ENCODE results near the gene CORO1C.

The CORO1C gene

DNA sequence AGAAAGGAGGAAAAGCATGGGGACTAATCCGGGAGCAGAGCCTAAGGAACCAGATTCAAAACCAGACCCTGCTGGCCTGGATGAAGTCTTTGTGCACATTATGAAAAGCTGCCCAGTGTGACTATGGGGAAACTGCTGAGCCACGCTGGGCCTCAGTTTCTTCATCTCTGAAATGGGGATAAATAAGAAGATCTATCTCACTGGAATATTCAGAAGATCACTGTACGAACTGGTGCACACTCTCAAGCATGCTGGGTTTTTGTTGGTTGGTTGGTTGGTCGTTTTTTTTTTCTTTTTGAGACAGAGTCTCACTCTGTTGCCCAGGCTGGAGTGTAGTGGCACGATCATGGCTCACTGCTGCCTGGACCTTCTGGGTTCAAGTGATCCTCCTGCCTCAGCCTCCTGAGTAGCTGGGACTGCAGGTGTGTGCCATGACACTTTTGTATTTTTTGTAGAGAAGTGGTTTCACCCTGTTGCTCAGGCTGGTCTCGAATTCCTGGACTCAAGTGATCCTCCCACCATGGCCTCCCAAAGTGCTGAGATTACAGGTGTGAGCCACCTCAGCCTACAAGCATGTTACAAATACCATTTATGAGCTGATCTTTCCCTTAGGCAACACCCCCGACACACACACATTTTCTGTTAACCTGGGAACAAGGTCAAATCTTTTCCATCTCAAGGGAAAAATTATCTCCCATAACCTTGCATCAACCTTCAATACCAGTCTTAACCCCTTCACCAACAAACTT is 33.4 kb upstream of the CORO1C start:
- TF ChIP-seq, protein P1, sequence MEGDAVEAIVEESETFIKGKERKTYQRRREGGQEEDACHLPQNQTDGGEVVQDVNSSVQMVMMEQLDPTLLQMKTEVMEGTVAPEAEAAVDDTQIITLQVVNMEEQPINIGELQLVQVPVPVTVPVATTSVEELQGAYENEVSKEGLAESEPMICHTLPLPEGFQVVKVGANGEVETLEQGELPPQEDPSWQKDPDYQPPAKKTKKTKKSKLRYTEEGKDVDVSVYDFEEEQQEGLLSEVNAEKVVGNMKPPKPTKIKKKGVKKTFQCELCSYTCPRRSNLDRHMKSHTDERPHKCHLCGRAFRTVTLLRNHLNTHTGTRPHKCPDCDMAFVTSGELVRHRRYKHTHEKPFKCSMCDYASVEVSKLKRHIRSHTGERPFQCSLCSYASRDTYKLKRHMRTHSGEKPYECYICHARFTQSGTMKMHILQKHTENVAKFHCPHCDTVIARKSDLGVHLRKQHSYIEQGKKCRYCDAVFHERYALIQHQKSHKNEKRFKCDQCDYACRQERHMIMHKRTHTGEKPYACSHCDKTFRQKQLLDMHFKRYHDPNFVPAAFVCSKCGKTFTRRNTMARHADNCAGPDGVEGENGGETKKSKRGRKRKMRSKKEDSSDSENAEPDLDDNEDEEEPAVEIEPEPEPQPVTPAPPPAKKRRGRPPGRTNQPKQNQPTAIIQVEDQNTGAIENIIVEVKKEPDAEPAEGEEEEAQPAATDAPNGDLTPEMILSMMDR (IDR thresholded peaks at IDR 0.05; ENCODE audit: borderline replicate concordance, extremely low read depth, low read length, poor library complexity, severe bottlenecking) = no peak
- no peak for TF ChIP-seq EZH2 (IDR thresholded peaks at IDR 0.05; ENCODE audit: borderline replicate concordance, low read depth, low read length, severe bottlenecking)
- Histone ChIP-seq H3K9me3 (ENCODE audit: insufficient read depth, low read length, severe bottlenecking) (no peaks in the 10 kb centered on the region), H3K36me3 (ENCODE audit: insufficient read depth, low read length) (no peaks in the 10 kb centered on the region), H3K9ac (ENCODE audit: low read depth, low read length) (no peak overlapping the region), H3K79me2 (ENCODE audit: insufficient read depth, low read length) (no peaks in the 10 kb centered on the region), H3K4me3 (ENCODE audit: low read depth in 1 of 2, low read length in 2 of 2) (no peak overlapping the region), H2AFZ (ENCODE audit: low read depth, low read length) (no peak overlapping the region), H3K4me1 (ENCODE audit: insufficient read depth, low read length) (no peaks in the 10 kb centered on the region), H3K27ac (ENCODE audit: low read length) (no peak overlapping the region), H3K4me2 (ENCODE audit: insufficient read depth, low read length) (no peak overlapping the region), H3K27me3 (ENCODE audit: insufficient read depth, low read length, poor library complexity) (no peaks in the 10 kb centered on the region), H4K20me1 (ENCODE audit: insufficient read depth, low read length) (no peaks in the 10 kb centered on the region)
- ATAC-seq (ENCODE audit: insufficient read depth, low read depth) (no peak), DNase-seq (no peak)

DNA sequence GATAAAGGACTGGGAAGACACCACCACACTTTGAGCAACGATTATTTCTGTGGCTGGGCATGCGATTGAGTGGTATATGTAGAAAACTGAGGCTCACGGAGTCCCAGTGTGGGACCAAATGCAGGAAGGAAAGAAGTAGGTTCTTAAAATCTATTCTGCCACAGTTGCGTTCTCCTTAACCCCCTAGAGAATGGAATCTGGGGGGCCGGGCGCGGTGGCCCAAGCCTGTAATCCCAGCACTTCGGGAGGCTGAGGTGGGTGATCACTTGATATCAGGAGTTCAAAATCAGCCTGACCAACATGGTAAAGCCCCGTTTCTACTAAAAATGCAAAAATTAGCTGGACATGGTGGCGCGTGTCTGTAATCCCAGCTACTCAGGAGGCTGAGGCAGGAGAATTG is 29.9 kb upstream of the CORO1C start:
- ATAC-seq (ENCODE audit: insufficient read depth, low read depth) (no peak), DNase-seq (no peak)
- no peaks in the 10 kb centered on the region for H3K27me3 ChIP-seq (ENCODE audit: insufficient read depth, low read length, poor library complexity)
- no peaks in the 10 kb centered on the region for H3K36me3 ChIP-seq (ENCODE audit: insufficient read depth, low read length)
- no peaks in the 10 kb centered on the region for H4K20me1 ChIP-seq (ENCODE audit: insufficient read depth, low read length)
- no peaks in the 10 kb centered on the region for H3K79me2 ChIP-seq (ENCODE audit: insufficient read depth, low read length)
- TF ChIP-seq, protein P1 (IDR thresholded peaks at IDR 0.05; ENCODE audit: borderline replicate concordance, extremely low read depth, low read length, poor library complexity, severe bottlenecking) = no peak
- TF ChIP-seq EZH2 (IDR thresholded peaks at IDR 0.05; ENCODE audit: borderline replicate concordance, low read depth, low read length, severe bottlenecking) = no peak
- H2AFZ ChIP-seq (ENCODE audit: low read depth, low read length) = no peak overlapping the region
- no peaks in the 10 kb centered on the region for H3K9me3 ChIP-seq (ENCODE audit: insufficient read depth, low read length, severe bottlenecking)
- no peaks in the 10 kb centered on the region for H3K4me1 ChIP-seq (ENCODE audit: insufficient read depth, low read length)
- no peak overlapping the region for H3K4me2 ChIP-seq (ENCODE audit: insufficient read depth, low read length)
- no peak overlapping the region for H3K27ac ChIP-seq (ENCODE audit: low read length)
- H3K4me3 ChIP-seq (ENCODE audit: low read depth in 1 of 2, low read length in 2 of 2) = no peak overlapping the region
- H3K9ac ChIP-seq (ENCODE audit: low read depth, low read length) = no peak overlapping the region

DNA sequence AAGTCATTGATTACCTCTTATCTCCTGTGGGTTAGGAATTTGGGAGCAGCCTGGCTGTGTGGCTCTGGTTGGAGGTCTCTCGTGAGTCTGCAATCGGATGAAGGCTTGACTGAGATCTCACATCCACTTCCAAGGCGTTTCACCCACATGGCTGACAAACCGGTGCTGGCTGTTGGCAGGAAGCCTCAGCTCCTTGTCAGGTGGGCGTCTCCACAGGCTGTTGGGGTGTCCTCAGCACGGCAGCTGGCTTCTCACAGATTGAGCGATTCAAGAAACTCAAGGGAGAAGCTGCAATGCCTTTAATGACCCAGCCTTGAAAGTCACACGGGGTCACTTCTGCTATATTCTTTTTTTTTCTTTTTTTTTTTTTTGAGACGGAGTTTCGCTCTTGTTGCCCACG is 28.6 kb upstream of the CORO1C start:
- H3K27ac ChIP-seq (ENCODE audit: low read length) = no peak overlapping the region
- no peaks in the 10 kb centered on the region for H3K27me3 ChIP-seq (ENCODE audit: insufficient read depth, low read length, poor library complexity)
- no peaks in the 10 kb centered on the region for H3K79me2 ChIP-seq (ENCODE audit: insufficient read depth, low read length)
- TF ChIP-seq, protein P1 (IDR thresholded peaks at IDR 0.05; ENCODE audit: borderline replicate concordance, extremely low read depth, low read length, poor library complexity, severe bottlenecking) = no peak
- TF ChIP-seq EZH2 (IDR thresholded peaks at IDR 0.05; ENCODE audit: borderline replicate concordance, low read depth, low read length, severe bottlenecking) = no peak
- no peak overlapping the region for H3K4me3 ChIP-seq (ENCODE audit: low read depth in 1 of 2, low read length in 2 of 2)
- H3K36me3 ChIP-seq (ENCODE audit: insufficient read depth, low read length) = no peaks in the 10 kb centered on the region
- H3K4me1 ChIP-seq (ENCODE audit: insufficient read depth, low read length) = no peaks in the 10 kb centered on the region
- no peak for DNase-seq
- H3K4me2 ChIP-seq (ENCODE audit: insufficient read depth, low read length) = no peak overlapping the region
- H3K9me3 ChIP-seq (ENCODE audit: insufficient read depth, low read length, severe bottlenecking) = no peaks in the 10 kb centered on the region
- no peaks in the 10 kb centered on the region for H4K20me1 ChIP-seq (ENCODE audit: insufficient read depth, low read length)
- H3K9ac ChIP-seq (ENCODE audit: low read depth, low read length) = no peak overlapping the region
- no peak for ATAC-seq (ENCODE audit: insufficient read depth, low read depth)
- no peak overlapping the region for H2AFZ ChIP-seq (ENCODE audit: low read depth, low read length)

Measured in DND-41 (cell line).